MM.1S (cell line): Measurements from ENCODE around the gene LNX1.

Experiments
- EZH2 ChIP-seq: fragments of 300-600 bp; sonication (generic); optimal IDR thresholded peaks from 2 replicates; pipeline ENCODE3; 2017; ENCODE audit warnings: low read depth, mild to moderate bottlenecking, antibody characterized with exemption, low read length, mixed read lengths
- EZH2phosphoT487 ChIP-seq: fragments of 300-600 bp; sonication (generic); IDR thresholded peaks from 2 replicates; pipeline ENCODE4 v1.6.1; 2018; ENCODE audit warnings: antibody characterized with exemption, low read length
- TF ChIP-seq, protein P1 (sequence below): fragments of 300-600 bp; sonication (generic); IDR thresholded peaks from 2 replicates; pipeline ENCODE4 v1.5.1; 2016; ENCODE audit warnings: antibody characterized with exemption, low read length, mixed read lengths

- TF ChIP-seq, protein P1, sequence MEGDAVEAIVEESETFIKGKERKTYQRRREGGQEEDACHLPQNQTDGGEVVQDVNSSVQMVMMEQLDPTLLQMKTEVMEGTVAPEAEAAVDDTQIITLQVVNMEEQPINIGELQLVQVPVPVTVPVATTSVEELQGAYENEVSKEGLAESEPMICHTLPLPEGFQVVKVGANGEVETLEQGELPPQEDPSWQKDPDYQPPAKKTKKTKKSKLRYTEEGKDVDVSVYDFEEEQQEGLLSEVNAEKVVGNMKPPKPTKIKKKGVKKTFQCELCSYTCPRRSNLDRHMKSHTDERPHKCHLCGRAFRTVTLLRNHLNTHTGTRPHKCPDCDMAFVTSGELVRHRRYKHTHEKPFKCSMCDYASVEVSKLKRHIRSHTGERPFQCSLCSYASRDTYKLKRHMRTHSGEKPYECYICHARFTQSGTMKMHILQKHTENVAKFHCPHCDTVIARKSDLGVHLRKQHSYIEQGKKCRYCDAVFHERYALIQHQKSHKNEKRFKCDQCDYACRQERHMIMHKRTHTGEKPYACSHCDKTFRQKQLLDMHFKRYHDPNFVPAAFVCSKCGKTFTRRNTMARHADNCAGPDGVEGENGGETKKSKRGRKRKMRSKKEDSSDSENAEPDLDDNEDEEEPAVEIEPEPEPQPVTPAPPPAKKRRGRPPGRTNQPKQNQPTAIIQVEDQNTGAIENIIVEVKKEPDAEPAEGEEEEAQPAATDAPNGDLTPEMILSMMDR: no peak
- TF ChIP-seq EZH2 (no peak), EZH2phosphoT487 (no peak)
These were observed 81.0 kb downstream of the LNX1 start for GRCh38 chr4:53510321-53510720.
